Eye (tissue), 1 donor: ENCODE data around the gene PIP5K1C.

Experiments
- DNase-seq: peaks from one replicate; pipeline ENCODE4 v3.0.0-alpha.2; 2015

Gene PIP5K1C

GRCh38 chr19:3694361-3695123, 5.7 kb downstream of the PIP5K1C start:
- no peak for DNase-seq

DNA sequence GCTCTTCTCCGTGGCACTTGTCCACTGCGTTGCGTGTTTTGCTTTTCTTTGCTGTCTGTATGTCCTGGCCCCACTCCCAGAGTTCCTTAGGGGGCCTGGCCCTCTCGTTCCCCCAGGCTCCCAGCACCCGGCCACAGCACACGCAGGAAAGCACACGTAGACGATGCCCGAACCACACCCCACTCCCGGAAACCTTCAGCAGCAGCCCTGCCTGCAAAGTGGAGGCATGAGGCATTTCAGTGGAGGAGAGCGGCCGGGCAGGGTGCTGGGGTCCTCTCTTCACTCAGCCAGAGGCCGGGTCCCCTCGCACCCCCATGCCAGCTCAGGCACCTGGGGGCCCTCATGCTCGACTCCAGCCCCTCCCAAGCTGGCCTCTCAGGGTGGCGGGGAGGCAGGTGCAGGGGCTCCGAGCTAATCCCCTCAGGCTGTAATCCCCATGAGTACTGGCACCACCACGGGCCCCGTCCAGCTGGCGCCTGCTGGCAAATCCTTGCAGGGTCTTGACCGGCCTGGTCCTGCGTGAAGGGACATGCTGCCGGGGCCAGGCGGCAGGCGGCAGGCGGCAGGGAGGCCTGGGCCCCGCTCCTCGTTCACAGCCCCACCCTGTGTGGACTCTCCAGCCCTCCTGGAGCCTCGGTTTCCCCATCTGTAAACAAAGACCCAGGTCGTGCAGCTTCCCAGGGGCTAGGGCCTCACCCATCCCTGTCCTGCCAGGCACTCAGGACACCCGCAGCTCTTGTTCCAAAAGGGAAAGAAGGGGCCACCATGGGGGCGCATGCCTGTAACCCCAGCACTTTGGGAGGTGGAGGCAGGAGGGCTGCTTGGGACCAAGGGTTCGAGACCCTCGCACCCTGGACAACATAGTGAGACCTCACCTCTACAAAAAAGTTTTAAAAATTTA, 7.0 kb downstream of the PIP5K1C start:
- no peak for DNase-seq

- no peak for DNase-seq
These were observed 7.9 kb downstream of the PIP5K1C start for GRCh38 chr19:3692141-3693024.

DNA sequence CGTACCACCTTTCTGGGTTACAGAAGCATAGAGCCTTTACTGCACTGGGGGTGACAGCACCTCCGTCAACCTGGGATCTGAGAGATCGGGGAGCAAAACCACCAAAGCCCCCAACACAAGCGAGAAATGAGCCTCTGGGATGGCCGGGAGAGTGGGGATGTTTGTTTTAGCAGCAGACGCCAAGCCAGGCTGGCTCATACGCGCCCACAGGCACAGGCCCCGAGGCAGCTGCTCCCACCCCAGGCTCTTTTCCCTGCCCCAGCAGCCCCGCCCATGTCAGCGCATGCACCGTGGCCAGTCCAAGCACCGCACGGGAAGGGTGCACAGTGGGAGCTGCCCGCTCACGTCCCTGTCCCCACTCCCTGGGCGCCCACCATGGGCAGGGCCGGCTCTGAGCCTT, 8.5 kb downstream of the PIP5K1C start:
- DNase-seq, result no peak

GRCh38 chr19:3691372-3691716, 8.9 kb downstream of the PIP5K1C start:
- DNase-seq, result no peak

GRCh38 chr19:3690551-3691371, 9.5 kb downstream of the PIP5K1C start:
- DNase-seq, result no peak

- DNase-seq, result no peak
These were observed 12.2 kb downstream of the PIP5K1C start for GRCh38 chr19:3687774-3688706.

GRCh38 chr19:3687393-3687773, 12.9 kb downstream of the PIP5K1C start:
- no peak for DNase-seq

GRCh38 chr19:3684817-3685410, 15.4 kb downstream of the PIP5K1C start:
- no peak for DNase-seq

GRCh38 chr19:3684054-3684816, 16.0 kb downstream of the PIP5K1C start:
- DNase-seq, result no peak

GRCh38 chr19:3683405-3684053, 16.7 kb downstream of the PIP5K1C start:
- no peak for DNase-seq

- DNase-seq, result peak; percentile 53
These were observed 17.4 kb downstream of the PIP5K1C start for GRCh38 chr19:3682741-3683404.

DNA sequence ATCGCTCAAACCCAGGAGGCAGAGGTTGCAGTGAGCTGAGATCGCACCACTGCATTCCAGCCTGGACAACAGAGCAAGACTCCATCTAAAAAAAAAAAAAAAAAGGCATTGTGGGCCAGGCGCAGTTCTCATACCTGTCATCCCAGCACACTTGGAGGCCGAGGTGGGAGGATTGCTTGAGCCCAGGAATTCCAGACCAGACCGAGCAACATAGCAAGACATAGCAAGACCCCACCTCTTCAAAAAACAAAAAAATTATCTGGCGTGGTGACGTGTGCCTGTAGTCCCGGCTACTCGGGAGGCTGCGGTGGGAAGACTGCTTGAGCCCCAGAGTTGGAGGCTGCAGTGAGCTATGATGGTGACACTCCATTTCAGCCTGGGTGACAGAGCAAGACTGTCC, 18.0 kb downstream of the PIP5K1C start:
- no peak for DNase-seq

DNA sequence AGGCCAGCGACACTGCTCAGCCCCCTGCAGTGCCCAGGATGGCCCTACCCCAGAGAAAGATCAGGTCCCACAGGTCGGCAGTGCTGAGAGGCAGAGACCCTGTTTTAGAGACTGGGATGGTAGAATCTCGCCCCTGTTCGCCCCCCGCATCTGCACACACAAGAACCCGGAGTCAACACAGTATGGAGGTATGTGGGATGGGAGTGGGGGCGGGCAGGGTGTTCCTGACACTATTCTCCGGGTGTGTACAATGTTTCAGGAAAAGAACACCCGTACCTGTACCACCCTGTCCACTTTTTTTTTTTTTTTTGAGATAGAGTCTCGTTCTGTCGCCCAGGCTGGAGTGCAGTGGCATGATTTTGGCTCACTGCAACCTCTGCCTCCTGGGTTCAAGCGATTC, 19.3 kb downstream of the PIP5K1C start:
- DNase-seq, result no peak

- DNase-seq, result no peak
These were observed 20.7 kb downstream of the PIP5K1C start for GRCh38 chr19:3679581-3679980.

- DNase-seq, result no peak
These were observed 21.1 kb downstream of the PIP5K1C start for GRCh38 chr19:3679138-3679537.

- DNase-seq, result no peak
These were observed 22.1 kb downstream of the PIP5K1C start for GRCh38 chr19:3678188-3678587.

GRCh38 chr19:3674784-3675543, 25.3 kb downstream of the PIP5K1C start:
- DNase-seq, result no peak
